Measurements from ENCODE around the gene PACRG. TPM values are rescaled to one million over a fixed set of nuclear protein-coding genes. Genes with fewer than 3 reads are reported as not detected.

Gene PACRG
- total RNA-seq, 4 donors from 2014 or later: 1.7 to 7.7 (median 3.7) TPM

GRCh38 chr6:163284151-163284550, 556.4 kb downstream of the PACRG start:
- intact Hi-C loops (cut with DNase I): no loop called here
- H3K9me3 ChIP-seq: no peaks in the 10 kb centered on the region

GRCh38 chr6:163285691-163286090, 557.9 kb downstream of the PACRG start:
- H3K9me3 ChIP-seq: no peaks in the 10 kb centered on the region
- H3K4me3 ChIP-seq (replicated peaks in 1 of 3): no peak overlapping the region
- no peaks in the 10 kb centered on the region for H3K4me1 ChIP-seq
- DNase-seq: no peak
- H3K36me3 ChIP-seq: no peaks in the 10 kb centered on the region
- WGBS, 2 donors: 85 to 90% methylated on average over 7 of the region's 7 CpGs
- TF ChIP-seq CTCF (IDR thresholded peaks at IDR 0.05) (no peak), POLR2A (IDR thresholded peaks at IDR 0.05) (no peak)
- H3K27ac ChIP-seq: no peak overlapping the region
- H3K27me3 ChIP-seq: no peaks in the 10 kb centered on the region
- intact Hi-C loops (cut with DNase I): no loop called here

More at GRCh38 chr6:163284151-163284550, 556.4 kb downstream of the PACRG start:
- WGBS, 2 donors: 62 to 68% methylated on average over 5 of the region's 5 CpGs
- Histone ChIP-seq H3K4me1 (no peaks in the 10 kb centered on the region), H3K4me3 (replicated peaks in 1 of 3) (no peak overlapping the region), H3K27me3 (no peaks in the 10 kb centered on the region), H3K27ac (no peak overlapping the region), H3K36me3 (no peaks in the 10 kb centered on the region)
- no peak for DNase-seq
- TF ChIP-seq CTCF (IDR thresholded peaks at IDR 0.05): no peak
- no peak for TF ChIP-seq POLR2A (IDR thresholded peaks at IDR 0.05)

- no peak for DNase-seq
- intact Hi-C loops (cut with DNase I): no loop called here
- H3K36me3 ChIP-seq: no peaks in the 10 kb centered on the region
- no peaks in the 10 kb centered on the region for H3K27me3 ChIP-seq
- TF ChIP-seq POLR2A (IDR thresholded peaks at IDR 0.05) (no peak), CTCF (IDR thresholded peaks at IDR 0.05) (no peak)
- no peaks in the 10 kb centered on the region for H3K9me3 ChIP-seq
- 91 to 92% methylated on average over 8 of the region's 8 CpGs for WGBS, 2 donors
- H3K27ac ChIP-seq: no peak overlapping the region
- H3K4me3 ChIP-seq (replicated peaks in 1 of 3): no peak overlapping the region
- no peaks in the 10 kb centered on the region for H3K4me1 ChIP-seq
Observed at GRCh38 chr6:163287626-163288025, 559.9 kb downstream of the PACRG start.

- Histone ChIP-seq H3K4me3 (replicated peaks in 1 of 3) (no peak overlapping the region), H3K4me1 (no peaks in the 10 kb centered on the region), H3K27ac (no peak overlapping the region), H3K27me3 (no peaks in the 10 kb centered on the region), H3K36me3 (no peaks in the 10 kb centered on the region), H3K9me3 (no peaks in the 10 kb centered on the region)
- intact Hi-C loops (cut with DNase I): no loop called here
- DNase-seq: no peak
- TF ChIP-seq CTCF (IDR thresholded peaks at IDR 0.05) (no peak), POLR2A (IDR thresholded peaks at IDR 0.05) (no peak)
- WGBS, 2 donors: 67 to 77% methylated on average over 8 of the region's 8 CpGs
Observed at GRCh38 chr6:163288066-163288465, 560.3 kb downstream of the PACRG start.

- TF ChIP-seq CTCF (IDR thresholded peaks at IDR 0.05) (no peak), POLR2A (IDR thresholded peaks at IDR 0.05) (no peak)
- no peak for DNase-seq
- intact Hi-C loops (cut with DNase I): no loop called here
- H3K4me3 ChIP-seq (replicated peaks in 1 of 3): no peak overlapping the region
- H3K27me3 ChIP-seq: no peaks in the 10 kb centered on the region
- 93 to 96% methylated on average over 11 of the region's 11 CpGs for WGBS, 2 donors
- H3K36me3 ChIP-seq: no peaks in the 10 kb centered on the region
- no peak overlapping the region for H3K27ac ChIP-seq
- no peaks in the 10 kb centered on the region for H3K9me3 ChIP-seq
- no peaks in the 10 kb centered on the region for H3K4me1 ChIP-seq
Observed at GRCh38 chr6:163288915-163289314, 561.1 kb downstream of the PACRG start.
